HG02884 (cell line): ENCODE results near the gene SHROOM3.

Experiments
- ATAC-seq: cut with Tn5 transposase; IDR thresholded peaks from one replicate; pipeline ENCODE4 v1.9.1; 2021; ENCODE audit warnings: mild to moderate bottlenecking, moderate library complexity; ENCODE audit not compliant: unreplicated experiment

Gene SHROOM3

GRCh38 chr4:76585897-76586360 is 150.9 kb downstream of the SHROOM3 start:
- peak; percentile 90 for ATAC-seq

- ATAC-seq, result no peak
Observed at GRCh38 chr4:76588274-76588673, 153.2 kb downstream of the SHROOM3 start.

GRCh38 chr4:76589402-76589801 is 154.4 kb downstream of the SHROOM3 start:
- no peak for ATAC-seq

GRCh38 chr4:76589872-76590797 is 155.1 kb downstream of the SHROOM3 start:
- no peak for ATAC-seq

GRCh38 chr4:76590798-76591281 is 155.8 kb downstream of the SHROOM3 start:
- no peak for ATAC-seq

- ATAC-seq, result no peak
Observed at GRCh38 chr4:76591992-76592391, 157.0 kb downstream of the SHROOM3 start.

- no peak for ATAC-seq
Observed at GRCh38 chr4:76592460-76592859, 157.4 kb downstream of the SHROOM3 start.

GRCh38 chr4:76594173-76594572 is 159.1 kb downstream of the SHROOM3 start:
- no peak for ATAC-seq

- ATAC-seq, result no peak
Observed at GRCh38 chr4:76595435-76595834, 160.4 kb downstream of the SHROOM3 start.

- no peak for ATAC-seq
Observed at GRCh38 chr4:76596713-76597112, 161.7 kb downstream of the SHROOM3 start.

GRCh38 chr4:76597423-76597979 is 162.5 kb downstream of the SHROOM3 start:
- ATAC-seq, result no peak

- no peak for ATAC-seq
Observed at GRCh38 chr4:76600447-76600846, 165.4 kb downstream of the SHROOM3 start.

- no peak for ATAC-seq
Observed at GRCh38 chr4:76601791-76602190, 166.8 kb downstream of the SHROOM3 start.

- no peak for ATAC-seq
Observed at GRCh38 chr4:76605099-76605563, 170.1 kb downstream of the SHROOM3 start.

- ATAC-seq, result no peak
Observed at GRCh38 chr4:76606645-76607265, 171.7 kb downstream of the SHROOM3 start.

GRCh38 chr4:76607266-76607799 is 172.3 kb downstream of the SHROOM3 start:
- ATAC-seq, result peak; percentile 91

- ATAC-seq, result peak; percentile 19
Observed at GRCh38 chr4:76607846-76608245, 172.8 kb downstream of the SHROOM3 start.

GRCh38 chr4:76608549-76608948 is 173.5 kb downstream of the SHROOM3 start:
- ATAC-seq, result peak; percentile 52

- ATAC-seq, result no peak
Observed at GRCh38 chr4:76610751-76611547, 175.9 kb downstream of the SHROOM3 start.

- no peak for ATAC-seq
Observed at GRCh38 chr4:76611616-76612207, 176.7 kb downstream of the SHROOM3 start.
